Hepatic stellate cell (primary cell): ENCODE data around the gene ADD1.

ENCODE experiments used
- DNase-seq: peaks from one replicate; pipeline ENCODE4 v3.0.0; 2011; ENCODE audit warnings: low spot score

The ADD1 gene

GRCh38 chr4:2834001-2834921 is 9.4 kb upstream of the ADD1 start:
- no peak for DNase-seq

- no peak for DNase-seq
These were observed 7.7 kb upstream of the ADD1 start for GRCh38 chr4:2835978-2836377.

GRCh38 chr4:2836391-2836859 is 7.2 kb upstream of the ADD1 start:
- DNase-seq, result no peak

GRCh38 chr4:2837110-2837903 is 6.3 kb upstream of the ADD1 start:
- no peak for DNase-seq

- peak; percentile 72 for DNase-seq
These were observed 5.6 kb upstream of the ADD1 start for GRCh38 chr4:2837904-2838496.

GRCh38 chr4:2839060-2839459 is 4.6 kb upstream of the ADD1 start:
- DNase-seq, result no peak

- DNase-seq, result no peak
These were observed 869 bp upstream of the ADD1 start for GRCh38 chr4:2842687-2843262.

- DNase-seq, result peak; percentile 46
These were observed 419 bp downstream of the ADD1 start for GRCh38 chr4:2843941-2844584.

GRCh38 chr4:2846172-2846571 is 2.5 kb downstream of the ADD1 start:
- DNase-seq, result no peak

- no peak for DNase-seq
These were observed 3.7 kb downstream of the ADD1 start for GRCh38 chr4:2847302-2847871.

- no peak for DNase-seq
These were observed 4.8 kb downstream of the ADD1 start for GRCh38 chr4:2848449-2848848.

- no peak for DNase-seq
These were observed 5.9 kb downstream of the ADD1 start for GRCh38 chr4:2849267-2850152.

GRCh38 chr4:2850966-2851798 is 7.5 kb downstream of the ADD1 start:
- no peak for DNase-seq

- no peak for DNase-seq
These were observed 8.9 kb downstream of the ADD1 start for GRCh38 chr4:2852481-2852921.

- DNase-seq, result no peak
These were observed 11.9 kb downstream of the ADD1 start for GRCh38 chr4:2855584-2855983.

GRCh38 chr4:2856266-2856665 is 12.6 kb downstream of the ADD1 start:
- no peak for DNase-seq

GRCh38 chr4:2857349-2857927 is 13.8 kb downstream of the ADD1 start:
- DNase-seq, result no peak

- no peak for DNase-seq
These were observed 15.0 kb downstream of the ADD1 start for GRCh38 chr4:2858451-2859217.
